Measurements from ENCODE around the gene THBS1.

The THBS1 gene

DNA sequence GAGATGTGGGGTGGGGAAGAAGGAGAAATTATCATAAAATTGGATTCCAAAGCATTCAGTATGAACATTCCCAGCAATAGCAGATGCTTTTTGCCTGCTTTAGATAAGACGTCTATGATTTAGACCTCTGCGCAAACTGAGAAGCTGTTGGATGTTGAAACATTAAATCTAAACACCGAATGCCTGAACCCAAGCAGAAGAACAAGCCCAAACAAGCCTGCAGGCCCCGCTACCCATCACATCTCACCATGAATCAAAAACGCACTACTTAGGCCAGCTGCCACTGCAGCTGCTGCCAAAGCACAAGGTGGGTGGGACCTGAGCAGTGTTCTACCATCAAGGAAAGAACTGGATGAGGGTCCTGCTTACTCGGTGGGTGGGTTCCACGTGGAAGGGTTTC is 24.4 kb upstream of the THBS1 start:
- TF ChIP-seq CTCF (IDR thresholded peaks at IDR 0.05; ENCODE audit: insufficient read depth, low read length) (no peak), GABPA (IDR thresholded peaks at IDR 0.05; ENCODE audit: low read depth) (no peak), SPI1 (IDR thresholded peaks at IDR 0.05; ENCODE audit: borderline replicate concordance, low read depth) (no peak), POLR2AphosphoS5 (IDR thresholded peaks at IDR 0.05; ENCODE audit: low read depth) (no peak)
- TF ChIP-seq, protein P1, sequence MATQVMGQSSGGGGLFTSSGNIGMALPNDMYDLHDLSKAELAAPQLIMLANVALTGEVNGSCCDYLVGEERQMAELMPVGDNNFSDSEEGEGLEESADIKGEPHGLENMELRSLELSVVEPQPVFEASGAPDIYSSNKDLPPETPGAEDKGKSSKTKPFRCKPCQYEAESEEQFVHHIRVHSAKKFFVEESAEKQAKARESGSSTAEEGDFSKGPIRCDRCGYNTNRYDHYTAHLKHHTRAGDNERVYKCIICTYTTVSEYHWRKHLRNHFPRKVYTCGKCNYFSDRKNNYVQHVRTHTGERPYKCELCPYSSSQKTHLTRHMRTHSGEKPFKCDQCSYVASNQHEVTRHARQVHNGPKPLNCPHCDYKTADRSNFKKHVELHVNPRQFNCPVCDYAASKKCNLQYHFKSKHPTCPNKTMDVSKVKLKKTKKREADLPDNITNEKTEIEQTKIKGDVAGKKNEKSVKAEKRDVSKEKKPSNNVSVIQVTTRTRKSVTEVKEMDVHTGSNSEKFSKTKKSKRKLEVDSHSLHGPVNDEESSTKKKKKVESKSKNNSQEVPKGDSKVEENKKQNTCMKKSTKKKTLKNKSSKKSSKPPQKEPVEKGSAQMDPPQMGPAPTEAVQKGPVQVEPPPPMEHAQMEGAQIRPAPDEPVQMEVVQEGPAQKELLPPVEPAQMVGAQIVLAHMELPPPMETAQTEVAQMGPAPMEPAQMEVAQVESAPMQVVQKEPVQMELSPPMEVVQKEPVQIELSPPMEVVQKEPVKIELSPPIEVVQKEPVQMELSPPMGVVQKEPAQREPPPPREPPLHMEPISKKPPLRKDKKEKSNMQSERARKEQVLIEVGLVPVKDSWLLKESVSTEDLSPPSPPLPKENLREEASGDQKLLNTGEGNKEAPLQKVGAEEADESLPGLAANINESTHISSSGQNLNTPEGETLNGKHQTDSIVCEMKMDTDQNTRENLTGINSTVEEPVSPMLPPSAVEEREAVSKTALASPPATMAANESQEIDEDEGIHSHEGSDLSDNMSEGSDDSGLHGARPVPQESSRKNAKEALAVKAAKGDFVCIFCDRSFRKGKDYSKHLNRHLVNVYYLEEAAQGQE (IDR thresholded peaks at IDR 0.05; ENCODE audit: insufficient replicate concordance, low read depth): no peak
- no peaks in the 10 kb centered on the region for H3K27me3 ChIP-seq (ENCODE audit: insufficient read depth, poor library complexity, severe bottlenecking)
- no peak overlapping the region for H3K4me3 ChIP-seq (replicated peaks; ENCODE audit: insufficient read depth, low read length)
- DNase-seq (ENCODE audit: low read depth in 1 of 2, low spot score in 1 of 2): no peak
- H3K27ac ChIP-seq (replicated peaks): no peak overlapping the region

DNA sequence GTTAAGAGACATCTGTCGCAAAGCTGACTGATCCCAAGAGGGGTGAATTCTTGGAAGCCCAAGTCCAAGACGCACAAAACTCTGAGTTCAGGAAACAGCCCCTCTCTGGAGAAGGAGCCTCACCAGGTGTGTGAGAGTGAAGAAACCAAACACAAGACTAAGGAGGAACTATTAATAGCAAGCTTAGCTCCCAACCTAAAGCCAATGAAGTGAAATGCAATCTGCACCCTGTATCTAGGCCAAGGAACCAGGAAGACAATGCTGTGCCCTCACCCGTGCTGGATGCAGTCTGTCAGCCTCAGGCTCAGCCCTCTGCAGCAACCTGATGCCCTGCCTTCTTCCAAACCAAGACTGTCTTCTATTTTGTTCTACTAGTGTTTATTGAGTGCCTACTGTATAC is 22.5 kb upstream of the THBS1 start:
- H3K27me3 ChIP-seq (ENCODE audit: insufficient read depth, poor library complexity, severe bottlenecking): no peaks in the 10 kb centered on the region
- DNase-seq (ENCODE audit: low read depth in 1 of 2, low spot score in 1 of 2): no peak

DNA sequence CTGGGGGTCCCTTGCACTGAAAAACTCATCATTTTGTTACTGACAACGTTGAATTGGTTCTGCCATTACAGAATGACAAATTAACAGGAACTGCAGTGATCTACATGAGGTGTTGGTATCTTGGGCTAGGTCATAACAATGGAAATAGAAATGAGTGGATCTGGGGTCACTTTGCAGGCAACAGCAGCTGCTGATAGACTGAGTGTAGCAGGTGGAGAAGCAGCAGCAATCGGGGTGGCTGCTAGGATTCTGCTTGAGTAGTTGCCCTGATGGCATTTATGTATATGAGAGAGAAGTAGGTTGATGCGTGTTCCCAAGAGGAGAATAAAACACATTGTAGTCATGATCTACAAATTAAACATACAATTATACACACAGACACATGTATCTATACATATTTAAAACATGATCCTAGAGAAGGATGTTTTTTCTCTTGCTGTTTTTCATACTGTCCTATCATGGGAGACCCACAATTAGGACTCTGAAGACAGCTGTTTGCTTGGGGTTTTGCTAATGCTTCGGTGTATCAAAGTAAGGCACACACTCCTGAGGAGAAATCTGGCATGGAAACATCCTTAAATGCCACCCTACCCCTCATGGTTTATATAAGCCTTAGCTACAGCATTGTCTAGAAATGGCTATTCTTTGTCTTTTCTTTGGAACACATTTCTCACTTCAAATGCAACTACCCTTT is 15.8 kb upstream of the THBS1 start:
- TF ChIP-seq SPI1 (IDR thresholded peaks at IDR 0.05; ENCODE audit: borderline replicate concordance, low read depth) (no peak), CTCF (IDR thresholded peaks at IDR 0.05; ENCODE audit: insufficient read depth, low read length) (no peak), POLR2AphosphoS5 (IDR thresholded peaks at IDR 0.05; ENCODE audit: low read depth) (no peak), GABPA (IDR thresholded peaks at IDR 0.05; ENCODE audit: low read depth) (no peak)
- TF ChIP-seq, protein P1 (IDR thresholded peaks at IDR 0.05; ENCODE audit: insufficient replicate concordance, low read depth): no peak
- Histone ChIP-seq H3K27me3 (ENCODE audit: insufficient read depth, poor library complexity, severe bottlenecking) (no peaks in the 10 kb centered on the region), H3K4me3 (replicated peaks; ENCODE audit: insufficient read depth, low read length) (no peak overlapping the region), H3K27ac (replicated peaks) (no peak overlapping the region)
- DNase-seq (ENCODE audit: low read depth in 1 of 2, low spot score in 1 of 2): no peak

More for the DNA sequence above, 22.5 kb upstream of the THBS1 start:
- H3K4me3 ChIP-seq (replicated peaks; ENCODE audit: insufficient read depth, low read length): no peak overlapping the region
- TF ChIP-seq SPI1 (IDR thresholded peaks at IDR 0.05; ENCODE audit: borderline replicate concordance, low read depth) (no peak), GABPA (IDR thresholded peaks at IDR 0.05; ENCODE audit: low read depth) (no peak), CTCF (IDR thresholded peaks at IDR 0.05; ENCODE audit: insufficient read depth, low read length) (no peak), POLR2AphosphoS5 (IDR thresholded peaks at IDR 0.05; ENCODE audit: low read depth) (no peak)
- TF ChIP-seq, protein P1 (IDR thresholded peaks at IDR 0.05; ENCODE audit: insufficient replicate concordance, low read depth): no peak
- no peak overlapping the region for H3K27ac ChIP-seq (replicated peaks)

All from HL-60 (cell line).